Coronary artery (tissue), 2 donors: ENCODE data around the gene GATAD2B.
A peak's percentile ranks its signal among the peaks of the same experiment; 100 is the strongest.

Experiments
- DNase-seq: peaks from one replicate; pipeline ENCODE4 v3.0.0-alpha.2; 2017; ENCODE audit warnings: low spot score
- H3K27ac ChIP-seq, 2 donors: fragments of 200-600 bp; sonication (generic); one replicate each; pipeline ENCODE4 v1.5.1; 2016 to 2019
- H3K4me3 ChIP-seq: fragments of 200-600 bp; sonication (generic); 2 replicates; pipeline ENCODE4 v1.5.1; 2016; ENCODE audit warnings: mild to moderate bottlenecking, moderate library complexity
- TF ChIP-seq, protein P1 (sequence below): fragments of 200-600 bp; sonication (generic); IDR thresholded peaks from one replicate; pipeline ENCODE4 v1.5.1; 2019; ENCODE audit warnings: antibody characterized with exemption

Gene GATAD2B

DNA sequence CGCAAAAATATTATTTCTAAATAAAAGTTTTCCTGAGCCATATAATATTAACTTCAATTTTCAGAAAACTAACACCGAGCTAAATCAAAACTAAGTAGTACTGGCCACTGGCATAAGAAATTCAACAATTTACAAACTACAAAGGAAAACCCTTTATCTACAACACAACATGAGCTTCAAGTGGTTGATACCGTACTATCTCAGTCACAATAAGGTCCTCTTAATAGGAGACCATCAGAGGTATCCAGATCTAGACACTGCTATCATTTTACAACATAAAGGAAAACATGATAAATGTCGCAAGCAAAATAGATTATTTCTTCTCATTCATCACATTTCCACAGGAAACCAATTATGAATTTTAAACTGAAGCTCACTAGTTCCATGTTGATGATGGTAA is 39.5 kb downstream of the GATAD2B start:
- TF ChIP-seq, protein P1, sequence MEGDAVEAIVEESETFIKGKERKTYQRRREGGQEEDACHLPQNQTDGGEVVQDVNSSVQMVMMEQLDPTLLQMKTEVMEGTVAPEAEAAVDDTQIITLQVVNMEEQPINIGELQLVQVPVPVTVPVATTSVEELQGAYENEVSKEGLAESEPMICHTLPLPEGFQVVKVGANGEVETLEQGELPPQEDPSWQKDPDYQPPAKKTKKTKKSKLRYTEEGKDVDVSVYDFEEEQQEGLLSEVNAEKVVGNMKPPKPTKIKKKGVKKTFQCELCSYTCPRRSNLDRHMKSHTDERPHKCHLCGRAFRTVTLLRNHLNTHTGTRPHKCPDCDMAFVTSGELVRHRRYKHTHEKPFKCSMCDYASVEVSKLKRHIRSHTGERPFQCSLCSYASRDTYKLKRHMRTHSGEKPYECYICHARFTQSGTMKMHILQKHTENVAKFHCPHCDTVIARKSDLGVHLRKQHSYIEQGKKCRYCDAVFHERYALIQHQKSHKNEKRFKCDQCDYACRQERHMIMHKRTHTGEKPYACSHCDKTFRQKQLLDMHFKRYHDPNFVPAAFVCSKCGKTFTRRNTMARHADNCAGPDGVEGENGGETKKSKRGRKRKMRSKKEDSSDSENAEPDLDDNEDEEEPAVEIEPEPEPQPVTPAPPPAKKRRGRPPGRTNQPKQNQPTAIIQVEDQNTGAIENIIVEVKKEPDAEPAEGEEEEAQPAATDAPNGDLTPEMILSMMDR, result no peak
- DNase-seq, result no peak
- Histone ChIP-seq H3K27ac (no peak overlapping the region), H3K4me3 (no peak overlapping the region)

DNA sequence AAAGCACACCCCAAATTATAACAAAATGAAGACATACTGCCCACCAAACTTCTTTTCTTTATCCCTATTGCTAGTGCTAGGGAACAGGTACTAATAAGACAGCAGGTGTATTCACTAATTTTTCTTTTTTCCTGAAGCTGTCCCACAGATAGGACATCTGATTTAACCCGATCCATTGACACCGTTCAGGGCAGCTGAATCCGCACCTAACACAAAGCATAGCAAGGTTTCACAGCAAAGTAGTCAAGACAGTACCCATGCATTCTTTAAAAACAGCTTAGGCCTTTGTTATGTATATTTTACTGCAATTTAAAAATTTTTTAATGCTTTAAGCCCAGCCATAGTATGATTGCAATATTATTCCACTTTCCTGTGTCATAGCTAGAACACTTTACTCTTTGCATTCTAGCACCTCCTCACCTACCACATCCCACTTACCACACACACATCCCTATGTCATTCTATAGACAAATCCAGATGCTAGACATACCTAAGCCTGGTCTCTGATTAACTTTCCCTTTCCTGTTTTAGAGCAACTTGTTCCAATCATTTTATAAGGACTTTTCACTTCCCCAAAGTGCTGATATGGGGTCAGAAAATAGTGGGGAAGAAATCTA is 40.4 kb downstream of the GATAD2B start:
- TF ChIP-seq, protein P1, result no peak
- no peak overlapping the region for H3K27ac ChIP-seq
- no peak for DNase-seq
- peak overlapping the region; percentile 38 for H3K4me3 ChIP-seq

DNA sequence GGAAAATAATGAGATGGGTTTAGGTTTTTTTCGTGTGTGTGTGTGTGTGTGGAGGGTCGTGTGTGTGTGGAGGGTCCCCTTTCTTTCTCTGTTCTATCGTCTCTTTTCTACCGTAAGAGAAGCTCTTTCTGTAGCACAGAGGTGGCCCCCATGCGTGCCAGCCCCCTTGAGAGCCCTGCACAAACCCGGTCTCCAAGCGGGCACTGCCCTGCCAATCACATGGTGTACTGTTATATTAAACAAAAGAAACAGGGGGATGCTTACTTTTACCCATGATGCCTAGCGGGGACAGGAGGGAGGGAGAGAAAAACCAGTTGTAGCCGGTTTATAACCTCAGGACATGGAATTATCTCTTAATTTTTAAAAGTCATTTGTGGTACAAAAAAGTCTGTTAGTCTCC is 41.0 kb downstream of the GATAD2B start:
- Histone ChIP-seq H3K4me3 (peak overlapping the region; percentile 38), H3K27ac (no peak overlapping the region)
- DNase-seq, result no peak
- TF ChIP-seq, protein P1, result no peak

DNA sequence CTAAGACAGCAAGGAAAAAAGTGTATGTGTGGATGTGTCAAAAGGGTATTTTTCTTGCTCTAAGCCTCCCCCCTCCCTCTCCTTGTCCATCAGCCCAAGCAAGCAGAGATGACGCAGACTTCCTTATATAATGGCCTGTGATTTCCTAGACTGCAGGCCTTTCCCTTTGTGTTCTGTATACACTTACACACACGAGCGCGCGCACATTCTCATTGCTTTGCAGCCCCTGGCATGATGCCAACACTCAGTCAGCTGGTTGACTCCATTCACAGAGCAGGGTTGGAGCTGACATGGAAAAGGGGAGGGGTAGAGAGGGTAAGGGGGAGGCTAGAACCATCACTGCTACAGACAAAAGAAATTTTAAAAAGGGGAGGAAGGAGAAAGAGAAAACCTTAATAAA is 41.8 kb downstream of the GATAD2B start:
- no peak overlapping the region for H3K27ac ChIP-seq

GRCh38 chr1:153880024-153880423 is 42.7 kb downstream of the GATAD2B start:
- DNase-seq, result no peak
- TF ChIP-seq, protein P1, result no peak
- no peak overlapping the region for H3K27ac ChIP-seq
- H3K4me3 ChIP-seq, result no peak overlapping the region

More for the DNA sequence above, 41.8 kb downstream of the GATAD2B start:
- TF ChIP-seq, protein P1, result no peak
- DNase-seq, result peak; percentile 78
- H3K4me3 ChIP-seq, result peak overlapping the region; percentile 38

DNA sequence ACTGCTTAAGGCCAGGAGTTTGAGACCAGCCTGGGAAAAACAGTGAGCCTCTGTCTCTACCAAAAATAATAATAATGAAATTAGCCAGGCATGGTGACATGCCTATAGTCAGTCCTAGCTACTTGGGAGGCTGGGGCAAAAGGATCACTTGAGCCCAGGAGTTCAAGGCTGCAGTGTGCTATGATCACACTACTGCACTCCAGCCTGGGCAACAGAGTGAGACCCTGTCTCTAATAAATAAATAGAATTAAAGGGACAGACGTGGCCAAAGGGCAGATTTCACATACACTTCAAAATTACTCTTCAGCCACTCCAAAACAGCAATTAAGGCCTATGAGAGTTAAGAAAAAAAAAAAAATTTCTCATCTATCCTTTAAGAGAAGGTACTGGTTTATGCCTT is 45.7 kb downstream of the GATAD2B start:
- TF ChIP-seq, protein P1, result no peak
- no peak for DNase-seq
- Histone ChIP-seq H3K27ac (no peak overlapping the region), H3K4me3 (no peak overlapping the region)

DNA sequence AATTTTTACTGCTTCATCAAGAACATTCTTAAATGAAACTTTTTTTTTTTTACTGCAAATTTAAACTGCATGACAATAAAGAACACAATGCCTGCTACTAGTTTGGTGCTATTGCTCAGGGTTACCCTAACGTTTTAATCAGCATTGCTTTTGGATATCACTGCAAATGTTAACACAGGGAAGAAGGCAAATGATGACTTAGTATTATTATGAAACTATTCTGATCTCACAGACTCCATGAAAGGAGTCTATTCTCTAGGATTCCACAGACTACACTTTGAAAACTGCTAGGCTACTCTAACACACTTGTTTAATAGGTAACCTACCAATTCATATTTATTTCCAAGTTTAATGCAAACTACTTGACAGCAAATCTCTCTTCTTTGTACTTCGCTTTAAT is 49.8 kb downstream of the GATAD2B start:
- Histone ChIP-seq H3K4me3 (no peak overlapping the region), H3K27ac (no peak overlapping the region)
- no peak for DNase-seq
- TF ChIP-seq, protein P1, result no peak
